Measurements from ENCODE around the gene OR52A5. TPM values are rescaled to one million over a fixed set of nuclear protein-coding genes. Genes with fewer than 3 reads are reported as not detected.

The OR52A5 gene
- total RNA-seq, 1 donor from 2014 or later: not detected

DNA sequence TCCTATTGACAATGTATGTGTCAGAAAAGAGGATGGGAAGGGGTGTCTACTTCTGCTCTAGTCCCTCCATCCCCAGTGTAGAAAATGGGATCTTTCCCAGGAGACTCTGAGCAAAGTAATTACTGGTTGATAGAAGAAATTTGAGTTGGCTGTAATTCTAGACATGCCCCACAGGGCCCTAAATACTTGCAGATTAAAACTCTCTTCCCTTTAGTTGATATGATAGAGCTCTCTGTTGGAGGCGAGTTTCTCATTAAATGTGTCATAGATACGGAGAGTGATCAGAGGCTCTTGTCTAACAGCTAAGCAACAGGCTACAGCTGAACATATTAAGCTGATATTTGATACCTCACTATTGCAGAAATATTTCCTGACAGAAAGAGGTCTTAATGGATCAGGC, 35.9 kb downstream of the OR52A5 start:
- TF ChIP-seq, protein P1, sequence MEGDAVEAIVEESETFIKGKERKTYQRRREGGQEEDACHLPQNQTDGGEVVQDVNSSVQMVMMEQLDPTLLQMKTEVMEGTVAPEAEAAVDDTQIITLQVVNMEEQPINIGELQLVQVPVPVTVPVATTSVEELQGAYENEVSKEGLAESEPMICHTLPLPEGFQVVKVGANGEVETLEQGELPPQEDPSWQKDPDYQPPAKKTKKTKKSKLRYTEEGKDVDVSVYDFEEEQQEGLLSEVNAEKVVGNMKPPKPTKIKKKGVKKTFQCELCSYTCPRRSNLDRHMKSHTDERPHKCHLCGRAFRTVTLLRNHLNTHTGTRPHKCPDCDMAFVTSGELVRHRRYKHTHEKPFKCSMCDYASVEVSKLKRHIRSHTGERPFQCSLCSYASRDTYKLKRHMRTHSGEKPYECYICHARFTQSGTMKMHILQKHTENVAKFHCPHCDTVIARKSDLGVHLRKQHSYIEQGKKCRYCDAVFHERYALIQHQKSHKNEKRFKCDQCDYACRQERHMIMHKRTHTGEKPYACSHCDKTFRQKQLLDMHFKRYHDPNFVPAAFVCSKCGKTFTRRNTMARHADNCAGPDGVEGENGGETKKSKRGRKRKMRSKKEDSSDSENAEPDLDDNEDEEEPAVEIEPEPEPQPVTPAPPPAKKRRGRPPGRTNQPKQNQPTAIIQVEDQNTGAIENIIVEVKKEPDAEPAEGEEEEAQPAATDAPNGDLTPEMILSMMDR (IDR thresholded peaks at IDR 0.05; ENCODE audit: unreplicated experiment): no peak
- Mint-ChIP-seq H3K27me3 (ENCODE audit: low read depth) (peaks cover 14% of the 10 kb centered on the region), H3K36me3 (no peaks in the 10 kb centered on the region), H3K4me1 (no peaks in the 10 kb centered on the region), H3K27ac (no peak overlapping the region), H3K9me3 (no peaks in the 10 kb centered on the region), H3K4me3 (no peak overlapping the region)
- DNase-seq (ENCODE audit: low spot score in 2 of 2, unreplicated experiment in 2 of 2): no peak

DNA sequence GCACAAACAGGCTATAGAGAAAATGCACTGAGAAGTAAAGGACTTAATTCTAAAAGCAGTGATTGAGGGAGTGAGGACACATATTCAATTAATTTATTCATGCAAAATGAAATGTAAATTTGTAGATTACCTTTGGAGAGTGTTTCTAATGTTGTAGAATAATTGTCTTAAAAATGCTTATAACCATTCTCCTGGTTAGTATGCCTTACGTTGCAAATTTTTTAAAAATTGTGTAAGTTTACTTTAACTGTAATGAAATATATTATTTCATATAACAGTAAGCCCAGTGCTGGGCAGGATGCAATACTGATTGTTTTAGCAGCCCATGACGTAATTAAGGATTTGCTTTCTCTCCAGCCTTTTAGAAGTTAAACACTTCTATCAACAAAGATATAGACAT, 42.1 kb downstream of the OR52A5 start:
- H3K9me3 Mint-ChIP-seq: no peaks in the 10 kb centered on the region
- H3K27me3 Mint-ChIP-seq (ENCODE audit: low read depth): peaks cover 18% of the 10 kb centered on the region
- H3K4me1 Mint-ChIP-seq: peaks cover 3% of the 10 kb centered on the region
- DNase-seq (ENCODE audit: low spot score in 2 of 2, unreplicated experiment in 2 of 2): no peak
- TF ChIP-seq, protein P1 (IDR thresholded peaks at IDR 0.05; ENCODE audit: unreplicated experiment): no peak
- H3K36me3 Mint-ChIP-seq: no peaks in the 10 kb centered on the region
- H3K4me3 Mint-ChIP-seq: no peak overlapping the region
- no peak overlapping the region for H3K27ac Mint-ChIP-seq

DNA sequence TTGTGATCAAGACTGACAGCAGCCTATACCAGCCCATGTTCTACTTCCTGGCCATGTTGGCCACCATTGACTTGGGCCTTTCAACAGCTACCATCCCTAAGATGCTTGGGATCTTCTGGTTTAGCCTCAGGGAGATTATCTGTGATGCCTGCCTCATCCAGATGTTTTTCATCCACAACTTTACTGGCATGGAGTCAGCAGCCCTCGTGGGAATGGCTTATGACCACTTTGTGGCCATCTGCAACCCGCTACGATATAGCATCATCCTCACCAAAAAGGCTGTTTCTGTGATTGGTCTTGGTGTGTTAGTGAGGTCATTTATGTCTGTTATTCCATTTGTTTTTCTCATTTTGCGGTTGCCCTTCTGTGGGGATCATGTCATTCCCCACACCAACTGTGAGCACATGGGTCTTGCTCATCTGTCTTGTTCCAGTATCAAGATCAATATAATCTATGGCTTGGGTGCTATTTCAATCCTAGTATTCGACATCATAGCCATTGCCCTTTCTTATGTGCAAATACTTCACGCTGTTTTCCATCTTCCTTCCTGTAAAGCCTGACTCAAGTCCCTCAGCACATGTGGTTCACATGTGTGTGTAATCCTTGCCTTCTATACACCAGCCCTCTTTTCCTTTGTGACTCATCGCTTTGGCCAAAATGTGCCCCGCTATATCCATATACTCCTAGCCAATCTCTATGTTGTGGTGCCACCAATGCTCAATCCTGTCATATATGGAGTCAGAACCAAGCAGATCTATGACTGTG, 45.2 kb downstream of the OR52A5 start:
- TF ChIP-seq, protein P1 (IDR thresholded peaks at IDR 0.05; ENCODE audit: unreplicated experiment): no peak
- no peak for DNase-seq (ENCODE audit: low spot score in 2 of 2, unreplicated experiment in 2 of 2)
- Mint-ChIP-seq H3K4me1 (peaks cover 3% of the 10 kb centered on the region), H3K9me3 (no peaks in the 10 kb centered on the region), H3K27me3 (ENCODE audit: low read depth) (peaks cover 21% of the 10 kb centered on the region), H3K4me3 (no peak overlapping the region), H3K27ac (no peak overlapping the region), H3K36me3 (no peaks in the 10 kb centered on the region)

DNA sequence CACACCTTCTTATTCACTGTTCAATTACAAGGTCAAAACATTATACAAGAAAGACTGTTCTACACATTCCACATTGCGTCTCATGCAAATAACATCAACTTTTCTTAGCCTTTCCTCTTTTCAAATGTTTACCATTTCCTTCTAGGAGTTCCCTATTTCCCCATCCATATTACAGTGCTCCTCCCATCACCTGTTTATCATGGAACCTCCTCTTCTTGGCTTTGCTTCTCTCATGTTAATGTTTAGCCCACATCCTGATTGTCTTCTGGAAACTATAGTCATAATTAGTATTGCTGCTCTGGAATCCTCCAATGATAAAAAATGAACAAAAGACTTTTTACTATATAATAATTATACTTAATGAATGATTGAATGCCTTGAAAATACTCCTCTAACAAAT, 47.5 kb downstream of the OR52A5 start:
- TF ChIP-seq, protein P1 (IDR thresholded peaks at IDR 0.05; ENCODE audit: unreplicated experiment): no peak
- no peaks in the 10 kb centered on the region for H3K9me3 Mint-ChIP-seq
- peaks cover 19% of the 10 kb centered on the region for H3K27me3 Mint-ChIP-seq (ENCODE audit: low read depth)
- H3K27ac Mint-ChIP-seq: no peak overlapping the region
- DNase-seq (ENCODE audit: low spot score in 2 of 2, unreplicated experiment in 2 of 2): no peak
- peaks cover 5% of the 10 kb centered on the region for H3K4me1 Mint-ChIP-seq
- H3K36me3 Mint-ChIP-seq: no peaks in the 10 kb centered on the region
- no peak overlapping the region for H3K4me3 Mint-ChIP-seq

DNA sequence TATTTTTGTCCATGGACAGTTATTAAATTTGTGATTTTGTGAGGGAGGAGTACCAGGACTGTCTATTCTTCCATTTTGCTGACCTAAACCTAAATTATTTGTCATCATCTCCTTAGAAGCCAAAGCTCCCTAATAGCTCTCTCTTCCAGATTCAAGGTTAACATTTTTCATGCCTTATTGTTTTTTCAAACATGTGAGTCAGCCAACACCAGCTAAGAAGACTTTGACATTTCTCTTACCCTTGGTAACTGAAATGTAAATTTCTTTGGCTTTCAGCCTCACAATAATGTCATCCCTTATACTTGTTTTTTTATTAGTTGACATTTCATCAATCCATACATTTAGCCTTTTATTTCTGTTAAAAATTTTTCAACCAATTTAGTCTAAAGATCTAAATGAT, 49.6 kb downstream of the OR52A5 start:
- H3K4me3 Mint-ChIP-seq: no peak overlapping the region
- no peak overlapping the region for H3K27ac Mint-ChIP-seq
- DNase-seq (ENCODE audit: low spot score in 2 of 2, unreplicated experiment in 2 of 2): no peak
- peaks cover 16% of the 10 kb centered on the region for H3K27me3 Mint-ChIP-seq (ENCODE audit: low read depth)
- TF ChIP-seq, protein P1 (IDR thresholded peaks at IDR 0.05; ENCODE audit: unreplicated experiment): no peak
- H3K4me1 Mint-ChIP-seq: peaks cover 5% of the 10 kb centered on the region
- no peaks in the 10 kb centered on the region for H3K36me3 Mint-ChIP-seq
- H3K9me3 Mint-ChIP-seq: no peaks in the 10 kb centered on the region
